GM21360 (cell line): ENCODE data around the gene NAA35.

Source experiments
- ATAC-seq: cut with Tn5 transposase; IDR thresholded peaks from one replicate; pipeline ENCODE4 v1.9.1; 2021; ENCODE audit warnings: mild to moderate bottlenecking, moderate library complexity; ENCODE audit not compliant: unreplicated experiment

Gene NAA35

GRCh38 chr9:86057491-86057890 is 116.5 kb downstream of the NAA35 start:
- ATAC-seq, result no peak

- no peak for ATAC-seq
These were observed 121.2 kb downstream of the NAA35 start for GRCh38 chr9:86061972-86062739.

DNA sequence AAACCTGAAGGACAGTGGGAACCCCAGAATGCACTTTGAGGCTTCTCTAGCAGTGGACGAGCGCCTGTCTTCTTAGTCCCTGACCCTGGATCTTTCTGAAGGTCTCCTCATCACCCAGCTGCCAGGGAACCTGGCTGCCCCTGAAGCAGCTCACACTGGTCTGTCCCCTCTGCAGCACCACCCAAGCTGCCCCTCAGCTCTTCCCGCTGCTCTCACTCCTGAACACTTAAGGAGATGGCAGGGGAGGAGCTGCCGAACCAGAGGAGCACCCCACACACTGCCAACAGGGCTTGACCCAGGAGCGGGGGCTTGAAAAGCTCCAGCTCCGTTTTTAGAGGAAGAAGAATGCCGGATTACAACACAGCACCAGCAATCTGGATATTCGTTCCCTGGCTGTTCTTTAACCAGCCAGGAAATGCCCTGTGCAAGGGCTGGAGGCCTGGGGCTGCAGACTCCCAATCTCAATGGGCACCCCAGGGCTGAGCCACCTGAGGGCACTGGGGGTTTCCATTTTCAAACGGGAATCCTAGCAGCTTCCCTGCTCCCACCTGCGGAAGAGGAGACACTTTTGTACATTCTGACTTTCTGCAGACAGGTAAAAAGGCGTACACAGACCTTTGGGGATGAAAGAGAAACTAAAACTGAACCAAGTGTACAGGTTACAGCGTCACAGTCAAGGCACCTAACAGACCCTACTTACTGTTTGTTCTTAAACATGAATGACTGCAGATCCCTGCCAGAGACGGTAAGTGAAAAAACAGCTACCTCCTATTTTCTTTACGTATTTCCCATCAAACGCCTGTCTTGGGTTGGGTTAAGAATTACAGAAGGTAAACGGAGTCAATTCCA is 122.1 kb downstream of the NAA35 start:
- ATAC-seq, result no peak

DNA sequence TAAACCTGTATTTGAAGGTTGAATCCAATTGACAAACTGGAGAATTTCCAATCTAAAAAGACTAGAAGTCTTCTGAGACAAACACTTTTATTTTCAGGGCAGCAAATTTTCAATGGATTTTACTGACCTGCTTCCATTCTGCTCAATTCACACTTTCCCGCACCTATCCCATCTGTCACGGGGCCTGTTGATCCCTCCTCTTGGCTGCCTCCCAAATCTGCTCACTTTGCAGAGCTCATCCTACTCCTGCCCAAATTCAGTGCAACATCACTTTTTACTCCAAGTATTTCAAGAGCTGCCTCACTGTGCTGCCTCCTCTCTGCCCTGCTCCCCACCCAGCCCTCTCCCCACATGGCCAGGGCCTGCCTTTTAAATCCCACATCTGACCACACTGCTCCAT is 123.3 kb downstream of the NAA35 start:
- no peak for ATAC-seq

- ATAC-seq, result no peak
These were observed 128.4 kb downstream of the NAA35 start for GRCh38 chr9:86069206-86069869.
